HEK293 (cell line): ENCODE data around the gene SRCIN1.

Source experiments
- CTCF ChIA-PET: fragments of 350-600 bp; formaldehyde crosslinking; extraction: SDS; loops from one replicate; lab custom pipeline; 2021; ENCODE audit warnings: antibody characterized with exemption; lab: Yijun Ruan, JAX
- POLR2A ChIA-PET: fragments of 300-600 bp; formaldehyde crosslinking; extraction: SDS; loops from one replicate; lab custom pipeline; 2020; ENCODE audit warnings: antibody characterized with exemption, inconsistent platforms; lab: Yijun Ruan, JAX
- H3K27ac ChIP-seq: fragments of 200-500 bp; sonication (Bioruptor generic); 2 replicates; pipeline ENCODE4 v1.5.1; 2014; ENCODE audit warnings: low read depth, low read length, control low read depth, inconsistent platforms; ENCODE audit errors: extremely low read depth
- H3K36me3 ChIP-seq, 2 experiments: fragments of 200-500 bp in 1 of 2; sonication (Bioruptor generic) in 1 of 2; 1 replicate in 1 of 2; 2 replicates in 1 of 2; pipeline ENCODE4 v1.5.1; 2014 to 2017; ENCODE audit warnings: inconsistent platforms in 2 of 2, low read length in 2 of 2; ENCODE audit not compliant: control insufficient read depth in 2 of 2, insufficient read depth in 1 of 2
- H3K4me1 ChIP-seq: fragments of 200-500 bp; sonication (Bioruptor generic); 2 replicates; pipeline ENCODE4 v1.5.1; 2014; ENCODE audit warnings: mild to moderate bottlenecking, low read length, inconsistent platforms; ENCODE audit not compliant: control insufficient read depth, insufficient read depth
- H3K4me3 ChIP-seq: 2 replicates; pipeline ENCODE4 v1.5.1; 2011; ENCODE audit warnings: low read depth, mild to moderate bottlenecking, control low read depth, low read length, moderate library complexity
- H3K9me3 ChIP-seq: fragments of 200-500 bp; sonication (Bioruptor generic); 2 replicates; pipeline ENCODE4 v1.5.1; 2014; ENCODE audit warnings: low read depth, low read length, inconsistent platforms; ENCODE audit not compliant: control insufficient read depth, insufficient read depth
- BCL6B ChIP-seq: fragments of 450-650 bp; formaldehyde crosslinking; IDR thresholded peaks from 2 replicates; pipeline ENCODE4 v1.5.1; 2017; ENCODE audit warnings: missing biosample characterization, missing genetic modification characterization
- CTCF ChIP-seq: fragments of 450-650 bp; formaldehyde crosslinking; IDR thresholded peaks from 2 replicates; pipeline ENCODE4 v1.5.1; 2016; ENCODE audit warnings: missing biosample characterization, missing genetic modification characterization
- GFI1B ChIP-seq: fragments of 450-650 bp; formaldehyde crosslinking; IDR thresholded peaks from 2 replicates; pipeline ENCODE4 v1.5.1; 2016; ENCODE audit warnings: missing biosample characterization, missing genetic modification characterization
- PRDM1 ChIP-seq: fragments of 450-650 bp; formaldehyde crosslinking; IDR thresholded peaks from 2 replicates; pipeline ENCODE4; 2016; ENCODE audit warnings: missing biosample characterization, missing genetic modification characterization
- REST ChIP-seq: fragments of 450-650 bp; formaldehyde crosslinking; IDR thresholded peaks from 2 replicates; pipeline ENCODE4 v1.5.1; 2016; ENCODE audit warnings: missing biosample characterization, missing genetic modification characterization
- SETDB1 ChIP-seq: IDR thresholded peaks from one replicate; pipeline ENCODE4 v1.6.1; 2017; ENCODE audit warnings: mild to moderate bottlenecking, low read length, moderate library complexity, mixed read lengths; ENCODE audit not compliant: insufficient read length
- SP3 ChIP-seq: fragments of 450-650 bp; formaldehyde crosslinking; IDR thresholded peaks from 2 replicates; pipeline ENCODE4 v1.5.1; 2016; ENCODE audit warnings: missing biosample characterization, missing genetic modification characterization
- TRIM28 ChIP-seq: IDR thresholded peaks from 2 replicates; pipeline ENCODE4 v1.6.1; 2011; ENCODE audit warnings: low read length, control low read depth, borderline replicate concordance
- ZBTB1 ChIP-seq: fragments of 450-650 bp; formaldehyde crosslinking; IDR thresholded peaks from 2 replicates; pipeline ENCODE4 v1.5.1; 2016; ENCODE audit warnings: missing biosample characterization, missing genetic modification characterization
- ZIC2 ChIP-seq: fragments of 450-650 bp; formaldehyde crosslinking; IDR thresholded peaks from 2 replicates; pipeline ENCODE4 v1.5.1; 2016; ENCODE audit warnings: missing biosample characterization, missing genetic modification characterization
- ZNF121 ChIP-seq: fragments of 450-650 bp; formaldehyde crosslinking; IDR thresholded peaks from 2 replicates; pipeline ENCODE4 v1.5.1; 2016; ENCODE audit warnings: missing biosample characterization, missing genetic modification characterization
- ZNF146 ChIP-seq: fragments of 450-650 bp; formaldehyde crosslinking; IDR thresholded peaks from 2 replicates; pipeline ENCODE4 v1.5.1; 2016; ENCODE audit warnings: missing biosample characterization, missing genetic modification characterization
- ZNF2 ChIP-seq: fragments of 450-650 bp; formaldehyde crosslinking; IDR thresholded peaks from 2 replicates; pipeline ENCODE4 v1.5.1; 2016; ENCODE audit warnings: missing biosample characterization, missing genetic modification characterization
- ZNF280D ChIP-seq: fragments of 450-650 bp; formaldehyde crosslinking; IDR thresholded peaks from 2 replicates; pipeline ENCODE4 v1.5.1; 2016; ENCODE audit warnings: missing biosample characterization, missing genetic modification characterization
- ZNF580 ChIP-seq: fragments of 450-650 bp; formaldehyde crosslinking; IDR thresholded peaks from 2 replicates; pipeline ENCODE4 v1.5.1; 2016; ENCODE audit warnings: missing biosample characterization, missing genetic modification characterization
- ZNF704 ChIP-seq: fragments of 450-650 bp; formaldehyde crosslinking; IDR thresholded peaks from 2 replicates; pipeline ENCODE4 v1.5.1; 2016; ENCODE audit warnings: missing biosample characterization, missing genetic modification characterization

The SRCIN1 gene

GRCh38 chr17:38611872-38612376 lies 6.2 kb upstream of the SRCIN1 start:
- TF ChIP-seq GFI1B (tag by site-specific recombination) (no peak), ZNF121 (tag by site-specific recombination) (0 out of 2 replicates have a peak, but pooled peaks have one; percentile 10), ZNF2 (tag by site-specific recombination) (no peak), SETDB1 (peak; percentile 48), PRDM1 (tag by site-specific recombination) (no peak), SP3 (no peak), ZNF280D (tag by site-specific recombination) (peak; percentile 73; the same call in 1 of the 2 replicates), REST (tag by site-specific recombination) (no peak), ZNF580 (tag by site-specific recombination) (0 out of 2 replicates have a peak, but pooled peaks have one; percentile 58), ZNF146 (peak; percentile 98), ZBTB1 (tag by site-specific recombination) (no peak), BCL6B (tag by site-specific recombination) (no peak), TRIM28 (peak; percentile 28; the same call in 1 of the 2 replicates), CTCF (no peak), ZNF704 (tag by site-specific recombination) (no peak), ZIC2 (tag by site-specific recombination) (no peak)
- H3K4me3 ChIP-seq: no peak overlapping the region
- ChIA-PET POLR2A (no interaction called here), CTCF (interaction anchor here (0.5 kb wide), 1 partner anchor 417 kb away, joined by 3 read pairs; no protein-coding TSS in a partner anchor)
- H3K36me3 ChIP-seq: no peaks in the 10 kb centered on the region
- H3K4me1 ChIP-seq: no peaks in the 10 kb centered on the region
- no peak overlapping the region for H3K27ac ChIP-seq
- H3K9me3 ChIP-seq: no peaks in the 10 kb centered on the region
